ENCODE results near the gene PSG5. TPM values are rescaled to one million over a fixed set of nuclear protein-coding genes. Genes with fewer than 3 reads are reported as not detected.
"Not testable (repeated sequence)": the region's sequence is repeated elsewhere in the genome, so short reads cannot be mapped to it uniquely, and the experiment has no call there.

Gene PSG5
- polyA plus RNA-seq (2012; ENCODE audit: insufficient read length, low read depth) = not detected

DNA sequence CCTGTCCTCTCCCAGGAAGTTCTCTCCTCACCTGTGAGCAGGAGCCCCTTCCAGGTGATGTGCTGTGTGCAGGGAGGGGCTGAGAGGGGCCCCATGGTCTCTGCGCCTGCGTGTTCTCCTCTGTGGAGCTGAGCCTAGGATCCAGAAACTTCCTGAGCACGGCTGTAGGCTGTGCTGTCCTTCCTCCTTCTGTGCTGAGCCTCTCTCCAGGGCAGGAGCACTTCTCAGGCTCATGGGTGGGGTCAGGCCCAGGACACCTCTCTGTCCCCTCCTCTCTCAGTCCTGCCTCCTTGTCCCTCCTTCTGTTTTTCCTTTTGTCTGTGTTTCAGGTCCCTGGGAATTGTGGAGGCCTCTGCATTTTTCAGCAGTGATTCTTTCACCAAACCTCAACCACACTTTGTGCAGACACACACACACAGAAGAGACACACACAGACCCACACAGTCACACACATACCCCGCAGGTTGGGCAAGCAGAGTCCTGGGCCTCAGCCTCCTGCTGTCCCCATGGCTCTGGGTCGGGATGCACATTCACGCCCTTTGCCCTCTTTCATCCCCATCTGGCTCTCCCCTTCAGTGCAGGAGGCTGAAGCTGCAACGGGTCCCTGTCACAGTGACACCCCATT, at the start of gene PSG5:
PSG5 (minus strand) TSS at position 226 of the 625 bp plus-strand sequence; CDS start at position 95, 131 bp downstream.
- TF ChIP-seq SIN3A (IDR thresholded peaks at IDR 0.05; ENCODE audit: borderline replicate concordance, insufficient read depth, low read length); REST (IDR thresholded peaks at IDR 0.05; ENCODE audit: insufficient read depth in 1 of 2, low read depth in 2 of 2, low read length in 2 of 2); TAF1 (IDR thresholded peaks at IDR 0.05; ENCODE audit: borderline replicate concordance, insufficient read depth, low read length): not testable (repeated sequence)

GRCh38 chr19:43229315-43229714, 43.0 kb upstream of the PSG5 start:
- TF ChIP-seq SIN3A (IDR thresholded peaks at IDR 0.05; ENCODE audit: borderline replicate concordance, insufficient read depth, low read length) (no peak), POLR2AphosphoS5 (IDR thresholded peaks at IDR 0.05; ENCODE audit: low read depth, low read length) (no peak), TAF1 (IDR thresholded peaks at IDR 0.05; ENCODE audit: borderline replicate concordance, insufficient read depth, low read length) (no peak), REST (IDR thresholded peaks at IDR 0.05; ENCODE audit: insufficient read depth in 1 of 2, low read depth in 2 of 2, low read length in 2 of 2) (no peak), FOXP2 (optimal IDR thresholded peaks at IDR 0.05; ENCODE audit: borderline replicate concordance, extremely low read depth, extremely low read length, insufficient read depth) (no peak)

GRCh38 chr19:43224855-43225253, 38.5 kb upstream of the PSG5 start:
- TF ChIP-seq TAF1 (IDR thresholded peaks at IDR 0.05; ENCODE audit: borderline replicate concordance, insufficient read depth, low read length) (no peak), POLR2AphosphoS5 (IDR thresholded peaks at IDR 0.05; ENCODE audit: low read depth, low read length) (no peak), REST (IDR thresholded peaks at IDR 0.05; ENCODE audit: insufficient read depth in 1 of 2, low read depth in 2 of 2, low read length in 2 of 2) (no peak), SIN3A (IDR thresholded peaks at IDR 0.05; ENCODE audit: borderline replicate concordance, insufficient read depth, low read length) (no peak)

DNA sequence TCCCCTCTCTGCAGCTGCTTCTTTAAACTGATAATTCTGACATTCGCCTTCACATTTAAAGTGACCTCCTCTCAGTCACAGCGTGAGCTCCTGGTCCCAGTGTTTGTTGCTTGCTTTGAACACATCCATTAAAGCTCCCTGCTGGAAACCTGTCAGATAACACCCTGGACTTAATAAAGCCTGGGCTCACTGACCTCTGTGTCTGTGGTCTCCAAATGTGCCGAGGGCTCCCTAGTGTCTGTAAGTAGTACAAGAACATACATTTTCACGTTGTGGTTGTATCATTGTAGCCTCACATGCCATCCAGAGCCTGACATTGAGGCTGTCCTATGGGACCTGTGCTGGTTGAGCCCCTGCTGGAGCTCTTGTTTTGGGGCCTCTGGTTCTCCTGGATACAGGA, 21.7 kb upstream of the PSG5 start:
- TF ChIP-seq POLR2AphosphoS5 (IDR thresholded peaks at IDR 0.05; ENCODE audit: low read depth, low read length) (no peak), TAF1 (IDR thresholded peaks at IDR 0.05; ENCODE audit: borderline replicate concordance, insufficient read depth, low read length) (no peak), FOXP2 (optimal IDR thresholded peaks at IDR 0.05; ENCODE audit: borderline replicate concordance, extremely low read depth, extremely low read length, insufficient read depth) (no peak), SIN3A (IDR thresholded peaks at IDR 0.05; ENCODE audit: borderline replicate concordance, insufficient read depth, low read length) (no peak), REST (IDR thresholded peaks at IDR 0.05; ENCODE audit: insufficient read depth in 1 of 2, low read depth in 2 of 2, low read length in 2 of 2) (no peak)

All from PFSK-1 (cell line).